Measurements from ENCODE around the gene ATP13A3.

- TF ChIP-seq CTCF (IDR thresholded peaks at IDR 0.05) (no peak), POLR2A (IDR thresholded peaks at IDR 0.05) (no peak)
Observed at GRCh38 chr3:194383276-194383940, 103.4 kb downstream of the ATP13A3 start.

All from heart left ventricle (tissue), 13 donors.